ENCODE data around the gene FOXO3B.
"Not testable (repeated sequence)": the region's sequence is repeated elsewhere in the genome, so short reads cannot be mapped to it uniquely, and the experiment has no call there.

The FOXO3B gene

DNA sequence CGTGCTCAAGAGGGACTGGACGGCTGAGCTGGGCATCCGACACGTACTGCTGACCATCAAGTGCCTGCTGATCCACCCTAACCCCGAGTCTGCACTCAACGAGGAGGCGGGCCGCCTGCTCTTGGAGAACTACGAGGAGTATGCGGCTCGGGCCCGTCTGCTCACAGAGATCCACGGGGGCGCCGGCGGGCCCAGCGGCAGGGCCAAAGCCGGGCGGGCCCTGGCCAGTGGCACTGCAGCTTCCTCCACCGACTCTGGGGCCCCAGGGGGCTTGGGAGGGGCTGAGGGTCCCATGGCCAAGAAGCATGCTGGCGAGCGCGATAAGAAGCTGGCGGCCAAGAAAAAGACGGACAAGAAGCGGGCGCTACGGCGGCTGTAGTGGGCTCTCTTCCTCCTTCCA is 4.7 kb downstream of the FOXO3B start:
- not testable (repeated sequence) for H3K4me2 ChIP-seq (ENCODE audit: low read length); H3K27ac ChIP-seq (ENCODE audit: low read depth, low read length); H3K4me1 ChIP-seq (ENCODE audit: control insufficient read depth in 1 of 2, insufficient read depth in 2 of 2, low read length in 2 of 2); H3K4ac ChIP-seq (ENCODE audit: low read depth, low read length); DNase-seq; H3K9ac ChIP-seq (ENCODE audit: low read length); H3K18ac ChIP-seq (ENCODE audit: low read length); H3K4me3 ChIP-seq (ENCODE audit: low read depth, low read length); H3K27me3 ChIP-seq (ENCODE audit: insufficient read depth, low read length); H2BK5ac ChIP-seq (ENCODE audit: low read depth, low read length, poor library complexity); H4K8ac ChIP-seq (ENCODE audit: low read depth, low read length); H4K12ac ChIP-seq (ENCODE audit: low read depth, low read length); H3K79me1 ChIP-seq (ENCODE audit: low read length); H3K23ac ChIP-seq (ENCODE audit: low read length); H2BK12ac ChIP-seq (ENCODE audit: low read length); H3K14ac ChIP-seq (ENCODE audit: low read length); H2AK5ac ChIP-seq (ENCODE audit: low read length); H3K9me3 ChIP-seq (ENCODE audit: insufficient read depth, low read depth, low read length); H2BK120ac ChIP-seq (ENCODE audit: insufficient read depth, low read length, poor library complexity); H3K79me2 ChIP-seq (ENCODE audit: control insufficient read depth, insufficient read depth, low read length, poor library complexity); H2AFZ ChIP-seq (ENCODE audit: insufficient read depth, low read length, poor library complexity); H4K91ac ChIP-seq (ENCODE audit: low read depth, low read length)
- peaks cover 13 to 20% of the 10 kb centered on the region in 2 experiments for H3K36me3 ChIP-seq (ENCODE audit: control insufficient read depth in 1 of 2, insufficient read depth in 2 of 2, low read length in 2 of 2)
- no CpG with 5 or more reads among the region's 29 CpGs for WGBS (ENCODE audit: extremely low coverage, insufficient coverage, insufficient read length)

DNA sequence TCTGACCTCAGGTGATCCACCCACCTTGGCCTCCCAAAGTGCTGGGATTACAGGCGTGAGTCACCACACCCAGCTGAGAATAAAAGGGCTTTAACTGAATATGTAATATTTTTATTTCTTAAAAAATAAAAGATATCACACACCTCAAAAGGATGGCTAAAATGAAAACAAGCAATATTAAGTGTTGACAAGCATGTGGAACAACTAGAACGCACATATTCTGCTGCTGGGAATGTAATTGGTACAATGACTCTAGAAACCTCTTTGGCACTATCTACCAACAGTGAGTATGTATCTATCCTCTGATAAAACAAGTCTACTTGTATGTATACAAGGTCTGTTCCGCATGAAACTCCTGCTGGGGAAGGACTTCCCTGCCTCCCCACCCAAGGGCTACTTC is 5.2 kb downstream of the FOXO3B start:
- not testable (repeated sequence) for H3K4me1 ChIP-seq (ENCODE audit: control insufficient read depth in 1 of 2, insufficient read depth in 2 of 2, low read length in 2 of 2); H2BK120ac ChIP-seq (ENCODE audit: insufficient read depth, low read length, poor library complexity); H3K23ac ChIP-seq (ENCODE audit: low read length); H3K4ac ChIP-seq (ENCODE audit: low read depth, low read length); H3K79me1 ChIP-seq (ENCODE audit: low read length); DNase-seq; H4K91ac ChIP-seq (ENCODE audit: low read depth, low read length); H4K8ac ChIP-seq (ENCODE audit: low read depth, low read length); H2BK12ac ChIP-seq (ENCODE audit: low read length); H3K4me3 ChIP-seq (ENCODE audit: low read depth, low read length); H3K4me2 ChIP-seq (ENCODE audit: low read length); H3K14ac ChIP-seq (ENCODE audit: low read length); H3K27ac ChIP-seq (ENCODE audit: low read depth, low read length); H3K18ac ChIP-seq (ENCODE audit: low read length); H3K27me3 ChIP-seq (ENCODE audit: insufficient read depth, low read length); H3K79me2 ChIP-seq (ENCODE audit: control insufficient read depth, insufficient read depth, low read length, poor library complexity); H2AFZ ChIP-seq (ENCODE audit: insufficient read depth, low read length, poor library complexity); H3K9ac ChIP-seq (ENCODE audit: low read length); H2BK5ac ChIP-seq (ENCODE audit: low read depth, low read length, poor library complexity); H2AK5ac ChIP-seq (ENCODE audit: low read length); H4K12ac ChIP-seq (ENCODE audit: low read depth, low read length); H3K9me3 ChIP-seq (ENCODE audit: insufficient read depth, low read depth, low read length)
- H3K36me3 ChIP-seq (ENCODE audit: control insufficient read depth in 1 of 2, insufficient read depth in 2 of 2, low read length in 2 of 2): peaks cover 17 to 24% of the 10 kb centered on the region in 2 experiments
- WGBS (ENCODE audit: extremely low coverage, insufficient coverage, insufficient read length): no CpG with 5 or more reads among the region's 3 CpGs

DNA sequence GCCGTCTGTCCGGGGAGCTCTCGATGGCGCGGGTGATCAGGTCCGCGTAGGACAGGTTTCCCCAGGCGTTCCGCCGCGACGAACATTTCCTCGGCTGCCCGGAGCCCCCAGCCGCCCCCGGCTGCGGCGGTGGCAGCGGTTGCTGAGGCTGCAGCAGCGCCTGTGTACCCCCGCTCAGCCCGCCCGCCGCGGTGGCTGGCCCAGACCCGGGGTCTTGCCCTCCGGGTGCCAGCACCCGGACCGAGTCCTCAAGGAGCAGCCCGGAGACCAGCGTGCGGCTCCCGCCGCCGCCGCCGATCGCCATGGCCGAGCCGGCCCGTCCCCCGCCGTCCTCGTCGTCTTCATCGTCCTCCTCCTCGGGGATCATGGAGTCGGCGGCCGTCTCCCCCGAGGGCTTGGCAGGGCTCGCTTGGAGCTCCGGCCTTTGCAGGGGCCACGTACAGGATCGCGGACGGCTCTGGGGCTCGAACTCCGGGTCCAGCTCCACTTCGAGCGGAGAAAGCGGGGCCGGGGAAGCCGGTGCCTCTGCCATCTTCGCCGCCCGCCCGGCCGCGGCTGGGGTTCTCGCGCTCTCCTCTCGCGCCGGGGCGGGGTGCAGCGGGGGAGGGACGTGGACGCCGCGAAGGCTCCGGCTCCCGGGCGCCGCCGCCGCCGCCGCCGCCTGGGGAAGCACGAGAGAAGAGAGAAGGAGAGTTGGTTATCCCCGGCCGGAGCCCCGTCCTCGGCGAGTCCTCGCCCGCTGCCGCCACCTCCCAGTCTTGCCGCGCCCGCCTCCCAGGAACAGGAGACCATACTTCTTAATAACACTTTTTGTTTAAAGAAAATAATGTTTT is 9.5 kb downstream of the FOXO3B start:
- not testable (repeated sequence) for H3K79me2 ChIP-seq (ENCODE audit: control insufficient read depth, insufficient read depth, low read length, poor library complexity); DNase-seq; H4K91ac ChIP-seq (ENCODE audit: low read depth, low read length); H4K8ac ChIP-seq (ENCODE audit: low read depth, low read length); H2BK5ac ChIP-seq (ENCODE audit: low read depth, low read length, poor library complexity); H4K12ac ChIP-seq (ENCODE audit: low read depth, low read length); H3K14ac ChIP-seq (ENCODE audit: low read length); H3K4me3 ChIP-seq (ENCODE audit: low read depth, low read length); H3K23ac ChIP-seq (ENCODE audit: low read length); H2AK5ac ChIP-seq (ENCODE audit: low read length); H3K27me3 ChIP-seq (ENCODE audit: insufficient read depth, low read length); H2AFZ ChIP-seq (ENCODE audit: insufficient read depth, low read length, poor library complexity); H3K4me1 ChIP-seq (ENCODE audit: control insufficient read depth in 1 of 2, insufficient read depth in 2 of 2, low read length in 2 of 2); H3K4me2 ChIP-seq (ENCODE audit: low read length); H2BK120ac ChIP-seq (ENCODE audit: insufficient read depth, low read length, poor library complexity); H3K18ac ChIP-seq (ENCODE audit: low read length); H3K9ac ChIP-seq (ENCODE audit: low read length); H3K4ac ChIP-seq (ENCODE audit: low read depth, low read length); H3K27ac ChIP-seq (ENCODE audit: low read depth, low read length); H2BK12ac ChIP-seq (ENCODE audit: low read length); H3K79me1 ChIP-seq (ENCODE audit: low read length)
- Histone ChIP-seq H3K9me3 (ENCODE audit: insufficient read depth, low read depth, low read length) (peaks cover 11% of the 10 kb centered on the region), H3K36me3 (ENCODE audit: control insufficient read depth in 1 of 2, insufficient read depth in 2 of 2, low read length in 2 of 2) (peaks cover 33 to 37% of the 10 kb centered on the region in 2 experiments)
- no CpG with 5 or more reads among the region's 102 CpGs for WGBS (ENCODE audit: extremely low coverage, insufficient coverage, insufficient read length)

DNA sequence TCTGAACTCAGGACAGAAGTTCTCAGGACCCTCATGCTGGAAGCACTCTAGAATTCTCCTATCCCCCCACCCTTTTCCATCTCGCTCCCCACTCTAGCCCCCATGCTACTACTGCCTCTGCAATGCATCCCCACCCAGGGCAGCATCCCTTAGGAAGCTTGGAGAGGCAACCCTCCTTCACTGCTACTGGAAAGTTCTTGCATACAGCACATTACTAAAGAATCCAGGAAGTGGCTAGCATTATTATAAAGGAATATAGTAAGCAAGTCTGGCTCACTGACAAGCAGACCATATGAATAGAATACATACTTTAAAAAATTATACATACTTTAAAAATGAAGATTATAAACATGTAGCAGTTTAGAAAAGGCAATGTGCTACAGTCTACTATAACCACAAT is 13.5 kb downstream of the FOXO3B start:
- not testable (repeated sequence) for H4K91ac ChIP-seq (ENCODE audit: low read depth, low read length); H3K27me3 ChIP-seq (ENCODE audit: insufficient read depth, low read length); H3K4ac ChIP-seq (ENCODE audit: low read depth, low read length); DNase-seq; H3K9me3 ChIP-seq (ENCODE audit: insufficient read depth, low read depth, low read length); H3K4me1 ChIP-seq (ENCODE audit: control insufficient read depth in 1 of 2, insufficient read depth in 2 of 2, low read length in 2 of 2); H3K14ac ChIP-seq (ENCODE audit: low read length); H3K9ac ChIP-seq (ENCODE audit: low read length); H2BK12ac ChIP-seq (ENCODE audit: low read length); H3K4me3 ChIP-seq (ENCODE audit: low read depth, low read length); H4K12ac ChIP-seq (ENCODE audit: low read depth, low read length); H3K23ac ChIP-seq (ENCODE audit: low read length); H2AK5ac ChIP-seq (ENCODE audit: low read length); H2BK5ac ChIP-seq (ENCODE audit: low read depth, low read length, poor library complexity); H3K4me2 ChIP-seq (ENCODE audit: low read length); H3K27ac ChIP-seq (ENCODE audit: low read depth, low read length); H2BK120ac ChIP-seq (ENCODE audit: insufficient read depth, low read length, poor library complexity); H3K18ac ChIP-seq (ENCODE audit: low read length); H3K79me1 ChIP-seq (ENCODE audit: low read length); H2AFZ ChIP-seq (ENCODE audit: insufficient read depth, low read length, poor library complexity); H4K8ac ChIP-seq (ENCODE audit: low read depth, low read length); H3K79me2 ChIP-seq (ENCODE audit: control insufficient read depth, insufficient read depth, low read length, poor library complexity)
- peaks cover 26 to 31% of the 10 kb centered on the region in 2 experiments for H3K36me3 ChIP-seq (ENCODE audit: control insufficient read depth in 1 of 2, insufficient read depth in 2 of 2, low read length in 2 of 2)
- no CpG with 5 or more reads among the region's 1 CpG for WGBS (ENCODE audit: extremely low coverage, insufficient coverage, insufficient read length)

Data from trophoblast cell (in vitro differentiated cells and primary cell).